Endothelial cell of umbilical vein (primary cell): Measurements from ENCODE around the gene EML1. TPM values are rescaled to one million over a fixed set of nuclear protein-coding genes. Genes with fewer than 3 reads are reported as not detected.

Experiments
- BruUV-seq: library from RNA; stranded (reverse); fragments of 400-500 nt; replicated peaks from 2 replicates; lab custom pipeline; 2021; lab: Mats Ljungman, UMichigan
- CTCF ChIA-PET: fragments of 300-600, 350-600 bp; sonication (Branson Sonifier 250); formaldehyde crosslinking; loops from one replicate; lab custom pipeline; 2021; ENCODE audit warnings: antibody characterized with exemption, inconsistent platforms; lab: Charles Lee
- POLR2A ChIA-PET: fragments of 300-600, 350-600 bp; sonication (Branson Sonifier 250); formaldehyde crosslinking; loops from one replicate; lab custom pipeline; 2021; ENCODE audit warnings: antibody characterized with exemption, inconsistent platforms; lab: Charles Lee
- DNase-seq: peaks from one replicate; pipeline ENCODE4 v3.0.0-alpha.2; 2011; ENCODE audit warnings: low read depth, low spot score
- FAIRE-seq: peaks from 2 replicates; lab custom pipeline; 2011; peaks lifted over from hg19 to GRCh38; lab: Jason Lieb, UNC
- H2AFZ ChIP-seq: 2 replicates; pipeline ENCODE4 v1.6.0; 2012; ENCODE audit warnings: low read depth, low read length, control low read depth, inconsistent platforms
- H3K27ac ChIP-seq: 2 replicates; pipeline ENCODE4 v1.5.1; 2011; ENCODE audit warnings: low read depth, mild to moderate bottlenecking, control low read depth, low read length, moderate library complexity; ENCODE audit not compliant: insufficient read depth
- H3K27me3 ChIP-seq, 2 experiments: 2 replicates each; pipeline versions ENCODE4 v1.6.0 to v1.6.1; 2011; ENCODE audit warnings: low read length in 2 of 2, mixed read lengths in 1 of 2; ENCODE audit not compliant: control insufficient read depth in 2 of 2, insufficient read depth in 2 of 2
- H3K36me3 ChIP-seq, 2 experiments: 2 replicates in 1 of 2; 3 replicates in 1 of 2; pipeline ENCODE4 v1.5.1; 2011; ENCODE audit warnings: low read length in 2 of 2, mild to moderate bottlenecking in 1 of 2, moderate library complexity in 1 of 2; ENCODE audit not compliant: control insufficient read depth in 2 of 2, insufficient read depth in 2 of 2; ENCODE audit errors: extremely low read depth in 1 of 2
- H3K4me1 ChIP-seq: 3 replicates; pipeline ENCODE4 v1.5.1; 2011; ENCODE audit warnings: mild to moderate bottlenecking, low read length; ENCODE audit not compliant: control insufficient read depth, insufficient read depth; ENCODE audit errors: extremely low read depth
- H3K4me2 ChIP-seq: 2 replicates; pipeline ENCODE4 v1.6.1; 2011; ENCODE audit warnings: low read length, control low read depth, mixed read lengths; ENCODE audit not compliant: insufficient read depth
- H3K4me3 ChIP-seq, 3 experiments: fragments of 200-600 bp in 1 of 3; sonication (generic), shearing (Covaris generic) in 1 of 3; replicated peaks in 1 of 3; 2 replicates each; pipeline ENCODE4 v1.5.1; 2011 to 2016; ENCODE audit warnings: control low read depth in 3 of 3, low read length in 3 of 3, mild to moderate bottlenecking in 2 of 3, inconsistent platforms in 1 of 3, low read depth in 1 of 3, moderate library complexity in 1 of 3; ENCODE audit not compliant: insufficient read depth in 1 of 3
- H3K79me2 ChIP-seq: 2 replicates; pipeline ENCODE4 v1.6.0; 2012; ENCODE audit warnings: low read length, inconsistent platforms; ENCODE audit not compliant: control insufficient read depth, insufficient read depth
- H3K9ac ChIP-seq: replicated peaks from 2 replicates; pipeline ENCODE3; 2011; ENCODE audit warnings: low read length, control low read depth; ENCODE audit not compliant: insufficient read depth; ENCODE audit errors: extremely low read depth
- H3K9me1 ChIP-seq: replicated peaks from 3 replicates; pipeline ENCODE4 v1.6.0; 2011; ENCODE audit warnings: mild to moderate bottlenecking, low read length; ENCODE audit not compliant: control insufficient read depth, insufficient read depth; ENCODE audit errors: extremely low read depth
- H3K9me3 ChIP-seq: replicated peaks from 2 replicates; pipeline ENCODE4 v1.5.1; 2012; ENCODE audit warnings: low read length, inconsistent platforms; ENCODE audit not compliant: control insufficient read depth, insufficient read depth
- H4K20me1 ChIP-seq: replicated peaks from 2 replicates; pipeline ENCODE3; 2011; ENCODE audit warnings: mild to moderate bottlenecking, low read length; ENCODE audit not compliant: control insufficient read depth, insufficient read depth; ENCODE audit errors: extremely low read depth
- CTCF ChIP-seq, 2 donors: IDR thresholded peaks; 1 replicate in 1 of 2; 2 replicates in 1 of 2; pipeline ENCODE4 v1.5.1; 2011; ENCODE audit warnings: low read length in 2 of 2, mild to moderate bottlenecking in 2 of 2, moderate library complexity in 2 of 2, control low read depth in 1 of 2, inconsistent platforms in 1 of 2, low read depth in 1 of 2; ENCODE audit not compliant: insufficient read depth in 1 of 2; ENCODE audit errors: extremely low read depth in 1 of 2
- EZH2 ChIP-seq: IDR thresholded peaks from 2 replicates; pipeline ENCODE4 v1.6.1; 2012; ENCODE audit warnings: borderline replicate concordance, low read depth, mild to moderate bottlenecking, moderate library complexity, low read length, inconsistent platforms; ENCODE audit not compliant: severe bottlenecking
- FOS ChIP-seq: IDR thresholded peaks from 2 replicates; pipeline ENCODE4 v1.6.1; 2011; ENCODE audit warnings: mild to moderate bottlenecking, low read length, moderate library complexity, borderline replicate concordance; ENCODE audit not compliant: insufficient read depth
- GATA2 ChIP-seq: IDR thresholded peaks from 2 replicates; pipeline ENCODE4 v1.7.0; 2011; ENCODE audit warnings: low read depth, mild to moderate bottlenecking, moderate library complexity, mixed read lengths, low read length; ENCODE audit not compliant: insufficient read length, insufficient read depth
- JUN ChIP-seq: IDR thresholded peaks from 2 replicates; pipeline ENCODE4 v1.6.1; 2011; ENCODE audit warnings: borderline replicate concordance, low read depth; ENCODE audit not compliant: insufficient read length, insufficient read depth
- MAX ChIP-seq: IDR thresholded peaks from 2 replicates; pipeline ENCODE4 v1.6.1; 2011; ENCODE audit not compliant: insufficient read depth, insufficient read length
- MYC ChIP-seq: IDR thresholded peaks from one replicate; pipeline ENCODE4 v1.6.1; 2011; ENCODE audit warnings: mild to moderate bottlenecking, low read depth, low read length
- POLR2A ChIP-seq: IDR thresholded peaks from 2 replicates; pipeline ENCODE4 v1.6.1; 2012; ENCODE audit warnings: low read depth, mild to moderate bottlenecking, control low read depth, low read length
- POLR2AphosphoS5 ChIP-seq: IDR thresholded peaks from 2 replicates; pipeline ENCODE4 v1.6.1; 2012; ENCODE audit warnings: low read depth, mild to moderate bottlenecking, control low read depth, low read length, moderate library complexity; ENCODE audit not compliant: insufficient read depth
- dilution Hi-C: fragments of 300-500 bp; cut with MboI; formaldehyde crosslinking; loops from one replicate; pipeline ENCODE4 v1.15.0; 2019; ENCODE audit warnings: low sequenced_read_pairs; ENCODE audit not compliant: extremely low pct_ligation_motif_present
- intact Hi-C: fragments of 100-400 bp; cut with micrococcal nuclease; formaldehyde crosslinking; loops from one replicate; pipeline ENCODE4 v1.10.0; 2022
- polyA plus RNA-seq, 4 experiments: library from polyadenylated mRNA; depleted of rRNA in 3 of 4; stranded (reverse) in 3 of 4; unstranded in 1 of 4; fragments of >200 nt; gene quantifications; 2 replicates each; pipeline versions ENCODE4 v1.2.1 to v1.2.3, GENCODE V29; 2011 to 2012; ENCODE audit warnings: missing spikeins in 1 of 4
- total RNA-seq: library from RNA; stranded (reverse); gene quantifications from 2 replicates; pipeline ENCODE4 v1.2.3, GENCODE V29; 2021

EML1 gene
- total and polyA plus RNA-seq, 2 donors (not counting 3 experiments of a cell fraction or from before 2014, with no cell fraction given) = 22.9 to 33.0 TPM

- no peak for TF ChIP-seq GATA2
- no peak for TF ChIP-seq POLR2AphosphoS5
- TF ChIP-seq JUN = no peak
- no peak for TF ChIP-seq CTCF (IDR thresholded peaks at IDR 0.05; ENCODE audit: extremely low read depth in 1 of 2, insufficient read depth in 1 of 2, low read depth in 1 of 2, low read length in 2 of 2)
- no peak for TF ChIP-seq EZH2
- no peak for TF ChIP-seq POLR2A
- no peak for TF ChIP-seq MAX
- TF ChIP-seq MYC = no peak
- no peak for TF ChIP-seq FOS
- Histone ChIP-seq H2AFZ (no peak overlapping the region), H3K4me3 (no peak overlapping the region), H3K27me3 (no peaks in the 10 kb centered on the region), H4K20me1 (no peaks in the 10 kb centered on the region), H3K9me1 (no peaks in the 10 kb centered on the region), H3K36me3 (no peaks in the 10 kb centered on the region), H3K9ac (no peak overlapping the region), H3K79me2 (no peaks in the 10 kb centered on the region), H3K4me2 (no peak overlapping the region), H3K27ac (no peak overlapping the region), H3K4me1 (no peaks in the 10 kb centered on the region), H3K9me3 (no peaks in the 10 kb centered on the region)
- dilution Hi-C loops (no loop called here), intact Hi-C loops (loop anchor here (2.0 to 5.0 kb wide), 2 partner anchors 263 to 424 kb away; no protein-coding TSS in a partner anchor)
- CTCF ChIA-PET = interaction anchor here (0.6 to 1.7 kb wide), 11 partner anchors 9 to 557 kb away, joined by 3 to 20 read pairs (median 5); partner anchors contain the start of gene CYP46A1
- no TSS peak for BruUV-seq
- FAIRE-seq = no peak
- POLR2A ChIA-PET = interaction anchor here (0.5 kb wide), 1 partner anchor 9 kb away, joined by 3 read pairs; no protein-coding TSS in a partner anchor
- no peak for DNase-seq
Measured at GRCh38 chr14:99945732-99946651, 152.8 kb downstream of the EML1 start.
